G401.6 (cell line): ENCODE measurements around the gene DONSON.
"Not testable (repeated sequence)": the region's sequence is repeated elsewhere in the genome, so short reads cannot be mapped to it uniquely, and the experiment has no call there.

Experiments used
- FAIRE-seq: peaks from 2 replicates; lab custom pipeline; 2012; peaks lifted over from hg19 to GRCh38; lab: Jason Lieb, UNC

Gene DONSON

GRCh38 chr21:33588485-33589335 lies at the start of gene DONSON:
TSS of gene DONSON (minus strand) at chr21:33588684. CDS start at chr21:33588641, 43 bp downstream.
- no peak for FAIRE-seq

- FAIRE-seq = no peak
Measured at GRCh38 chr21:33634254-33634653, 45.8 kb upstream of the DONSON start.

- not testable (repeated sequence) for FAIRE-seq
Measured at GRCh38 chr21:33626151-33626550, 37.7 kb upstream of the DONSON start.

GRCh38 chr21:33622253-33622652 lies 33.8 kb upstream of the DONSON start:
- FAIRE-seq = no peak

GRCh38 chr21:33619726-33620125 lies 31.2 kb upstream of the DONSON start:
- peak; percentile 8 for FAIRE-seq

GRCh38 chr21:33618407-33618806 lies 29.9 kb upstream of the DONSON start:
- FAIRE-seq = no peak

- FAIRE-seq = not testable (repeated sequence)
Measured at GRCh38 chr21:33617565-33617964, 29.1 kb upstream of the DONSON start.

- no peak for FAIRE-seq
Measured at GRCh38 chr21:33611006-33611744, 22.7 kb upstream of the DONSON start.

GRCh38 chr21:33608559-33608958 lies 20.1 kb upstream of the DONSON start:
- no peak for FAIRE-seq

- peak; percentile 21 for FAIRE-seq
Measured at GRCh38 chr21:33598051-33598450, 9.6 kb upstream of the DONSON start.

GRCh38 chr21:33587792-33588484 lies 546 bp downstream of the DONSON start:
- no peak for FAIRE-seq

GRCh38 chr21:33586927-33587326 lies 1.6 kb downstream of the DONSON start:
- no peak for FAIRE-seq

- no peak for FAIRE-seq
Measured at GRCh38 chr21:33584455-33584854, 4.0 kb downstream of the DONSON start.

GRCh38 chr21:33578959-33579542 lies 9.4 kb downstream of the DONSON start:
- FAIRE-seq = peak; percentile 69

- no peak for FAIRE-seq
Measured at GRCh38 chr21:33578214-33578613, 10.3 kb downstream of the DONSON start.

- FAIRE-seq = not testable (repeated sequence)
Measured at GRCh38 chr21:33576741-33577141, 11.7 kb downstream of the DONSON start.

- peak; percentile 68 for FAIRE-seq
Measured at GRCh38 chr21:33572350-33572749, 16.1 kb downstream of the DONSON start.

GRCh38 chr21:33569991-33570390 lies 18.5 kb downstream of the DONSON start:
- no peak for FAIRE-seq

- FAIRE-seq = no peak
Measured at GRCh38 chr21:33568448-33568847, 20.0 kb downstream of the DONSON start.

GRCh38 chr21:33567914-33568313 lies 20.6 kb downstream of the DONSON start:
- FAIRE-seq = no peak

GRCh38 chr21:33566514-33566913 lies 22.0 kb downstream of the DONSON start:
- no peak for FAIRE-seq

- FAIRE-seq = no peak
Measured at GRCh38 chr21:33562389-33562788, 26.1 kb downstream of the DONSON start.
